GM23248 (cell line): ENCODE measurements around the gene DHRS7C. TPM values are rescaled to one million over a fixed set of nuclear protein-coding genes. Genes with fewer than 3 reads are reported as not detected.
A peak's percentile ranks its signal among the peaks of the same experiment; 100 is the strongest.

Experiments
- DNase-seq: peaks from one replicate; pipeline ENCODE4 v3.0.0-alpha.2; 2015
- H2AFZ ChIP-seq: fragments of 200-600 bp; sonication (generic); 2 replicates; pipeline ENCODE4 v1.6.1; 2016; ENCODE audit warnings: antibody characterized with exemption
- H3F3A ChIP-seq: fragments of 200-600 bp; sonication (generic); 2 replicates; pipeline ENCODE4 v1.6.1; 2016; ENCODE audit warnings: mild to moderate bottlenecking, antibody characterized with exemption, mixed run types; ENCODE audit not compliant: insufficient read depth
- H3K27ac ChIP-seq: fragments of 200-600 bp; sonication (generic); 2 replicates; pipeline ENCODE4 v1.5.1; 2016; ENCODE audit warnings: mild to moderate bottlenecking
- H3K27me3 ChIP-seq: fragments of 200-600 bp; sonication (generic); replicated peaks from 2 replicates; pipeline ENCODE4 v1.6.1; 2016; ENCODE audit warnings: mild to moderate bottlenecking; ENCODE audit not compliant: insufficient read depth
- H3K36me3 ChIP-seq: fragments of 200-600 bp; sonication (generic); 2 replicates; pipeline ENCODE4 v1.6.1; 2016; ENCODE audit warnings: low read depth, mild to moderate bottlenecking
- H3K4me1 ChIP-seq: fragments of 200-600 bp; sonication (generic); 2 replicates; pipeline ENCODE4 v1.6.1; 2016; ENCODE audit warnings: mild to moderate bottlenecking; ENCODE audit not compliant: insufficient read depth
- H3K4me2 ChIP-seq: fragments of 200-600 bp; sonication (generic); one replicate; pipeline ENCODE4 v1.6.1; 2016; ENCODE audit warnings: mild to moderate bottlenecking; ENCODE audit not compliant: unreplicated experiment
- H3K4me3 ChIP-seq: fragments of 200-600 bp; sonication (generic); 2 replicates; pipeline ENCODE4 v1.5.1; 2016; ENCODE audit warnings: mild to moderate bottlenecking
- H3K79me2 ChIP-seq: fragments of 200-600 bp; sonication (generic); 2 replicates; pipeline ENCODE4 v1.6.1; 2016; ENCODE audit warnings: mild to moderate bottlenecking; ENCODE audit not compliant: insufficient read depth
- H3K9ac ChIP-seq: fragments of 200-600 bp; sonication (generic); 2 replicates; pipeline ENCODE4 v1.6.1; 2016; ENCODE audit warnings: mild to moderate bottlenecking
- H3K9me2 ChIP-seq: fragments of 200-600 bp; sonication (generic); 2 replicates; pipeline ENCODE4 v1.6.1; 2016; ENCODE audit warnings: mixed run types, mild to moderate bottlenecking, moderate library complexity; ENCODE audit not compliant: insufficient read depth
- H3K9me3 ChIP-seq: fragments of 200-600 bp; sonication (generic); one replicate; pipeline ENCODE4 v1.6.1; 2017; ENCODE audit warnings: low read depth
- H4K20me1 ChIP-seq: fragments of 200-600 bp; sonication (generic); 2 replicates; pipeline ENCODE4 v1.6.0; 2016; ENCODE audit not compliant: insufficient read depth
- EZH2 ChIP-seq: fragments of 200-600 bp; sonication (generic); IDR thresholded peaks from 2 replicates; pipeline ENCODE4 v1.6.1; 2018; ENCODE audit warnings: antibody characterized with exemption, mild to moderate bottlenecking; ENCODE audit not compliant: insufficient read depth, poor library complexity, severe bottlenecking
- EZH2phosphoT487 ChIP-seq: fragments of 200-600 bp; sonication (generic); IDR thresholded peaks from 2 replicates; pipeline ENCODE4 v1.6.1; 2018; ENCODE audit warnings: antibody characterized with exemption, moderate library complexity, mild to moderate bottlenecking, low read depth; ENCODE audit not compliant: insufficient read depth
- WGBS, 2 experiments: methylation state at CpG; one replicate each; pipeline ENCODE4 v1.1.6; 2015 to 2017; ENCODE audit warnings: low lambda C conversion rate in 2 of 2, low coverage in 1 of 2; ENCODE audit errors: missing lambda C conversion rate in 2 of 2; 5-methylcytosine and 5-hydroxymethylcytosine counted together
- in situ Hi-C: fragments of 300-500 bp; cut with MboI; formaldehyde crosslinking; loops from 2 replicates; pipeline ENCODE4 v1.15.0; 2020
- polyA plus RNA-seq: library from polyadenylated mRNA; unstranded; fragments of >200 nt; fragmentation: Nextera tagmentation; extraction: Ambion mirVana; gene quantifications from 2 replicates; pipeline ENCODE4 v1.2.1, GENCODE V29; 2016
- total RNA-seq: library from RNA; depleted of rRNA; stranded (reverse); fragments of >200 nt; shearing (Covaris generic); gene quantifications from 2 replicates; pipeline ENCODE4 v1.2.3, GENCODE V29; 2014

The DHRS7C gene
- total and polyA plus RNA-seq, 2 experiments from 2014 or later, result not detected

DNA sequence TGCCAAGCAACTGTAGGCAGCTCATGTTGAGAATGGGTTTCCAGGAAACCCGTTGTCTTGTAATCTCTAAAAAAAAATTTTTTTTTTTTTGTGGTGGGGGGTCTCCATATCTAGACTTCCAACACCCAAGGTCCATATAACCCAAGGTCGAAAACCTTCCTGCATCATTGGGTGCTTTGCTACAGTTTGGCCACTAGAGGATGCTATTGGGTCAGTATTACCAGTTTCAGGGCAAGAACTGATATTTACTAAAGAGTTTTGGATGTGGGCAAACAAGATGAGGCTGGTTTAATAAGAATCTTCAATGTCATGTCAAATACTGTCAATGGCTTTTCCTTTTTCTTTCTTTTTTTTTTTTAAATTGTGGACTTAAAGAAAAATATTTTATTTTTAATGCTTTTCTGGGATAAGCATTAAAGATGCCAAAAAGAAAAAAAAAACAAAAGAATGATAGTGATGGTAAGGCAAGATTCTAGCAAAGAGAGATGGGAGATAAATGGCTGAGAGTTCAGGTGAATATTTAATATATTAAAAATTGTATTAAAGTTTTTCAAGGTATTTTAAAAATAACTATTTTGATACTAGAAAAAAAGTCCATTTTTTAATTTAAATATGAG is 62.2 kb downstream of the DHRS7C start:
- no peaks in the 10 kb centered on the region for H3K79me2 ChIP-seq
- no peak overlapping the region for H3K4me3 ChIP-seq
- H3K9me2 ChIP-seq, result no peaks in the 10 kb centered on the region
- no peaks in the 10 kb centered on the region for H3K9me3 ChIP-seq
- no peaks in the 10 kb centered on the region for H3F3A ChIP-seq
- no peaks in the 10 kb centered on the region; the same call in 1 of the 2 replicates for H3K4me1 ChIP-seq
- peaks cover 14% of the 10 kb centered on the region for H3K27me3 ChIP-seq
- H3K36me3 ChIP-seq, result no peaks in the 10 kb centered on the region
- 0 to 4% methylated on average over 2 of the region's 2 CpGs for whole genome bisulfite sequencing, 2 experiments
- H2AFZ ChIP-seq, result no peak overlapping the region
- H3K9ac ChIP-seq, result no peak overlapping the region
- H3K4me2 ChIP-seq, result no peak overlapping the region
- H3K27ac ChIP-seq, result no peak overlapping the region
- peak; percentile 61 for DNase-seq
- no peaks in the 10 kb centered on the region for H4K20me1 ChIP-seq
- TF ChIP-seq EZH2, result no peak
- no peak for TF ChIP-seq EZH2phosphoT487
- in situ Hi-C loops, result loop anchor here (10.0 kb wide), 1 partner anchor 56 kb away; no protein-coding TSS in a partner anchor

DNA sequence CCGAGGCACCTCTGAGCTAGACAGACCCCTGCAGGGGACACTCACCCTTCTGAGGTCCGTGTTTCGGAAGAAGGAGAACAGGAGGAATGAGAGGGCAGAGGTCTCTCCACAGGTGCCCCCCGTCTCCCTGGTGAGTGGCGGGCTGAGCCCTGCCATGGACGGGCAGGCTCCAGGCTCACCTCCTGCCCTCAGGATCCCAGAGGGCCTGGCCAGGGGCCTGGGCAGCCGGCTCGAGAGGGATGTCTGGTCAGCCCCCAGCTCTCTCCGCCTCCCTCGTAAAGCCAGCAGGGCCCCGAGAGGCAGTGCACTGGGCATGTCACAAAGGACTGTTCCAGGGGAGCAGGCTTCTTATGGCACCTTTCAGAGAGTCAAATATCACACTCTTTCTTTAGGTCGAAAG is 62.8 kb downstream of the DHRS7C start:
- WGBS, 2 experiments, result 54% methylated on average over 12 of the region's 12 CpGs
- TF ChIP-seq EZH2phosphoT487, result no peak
- no peak for TF ChIP-seq EZH2

DNA sequence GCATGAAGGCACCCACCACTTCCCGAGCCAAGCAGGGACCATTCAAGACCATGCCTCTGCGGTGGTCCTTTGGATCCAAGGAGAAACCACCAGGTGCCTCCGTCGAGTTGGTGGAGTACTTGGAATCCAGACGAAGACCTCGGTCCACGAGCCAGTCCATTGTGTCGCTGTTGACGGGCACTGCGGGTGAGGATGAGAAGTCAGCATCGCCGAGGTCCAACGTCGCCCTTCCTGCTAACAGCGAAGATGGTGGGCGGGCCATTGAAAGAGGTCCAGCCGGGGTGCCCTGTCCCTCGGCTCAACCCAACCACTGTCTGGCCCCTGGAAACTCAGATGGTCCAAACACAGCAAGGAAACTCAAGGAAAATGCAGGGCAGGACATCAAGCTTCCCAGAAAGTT is 63.4 kb downstream of the DHRS7C start:
- Histone ChIP-seq H3K4me2 (no peak overlapping the region), H3F3A (no peaks in the 10 kb centered on the region), H3K79me2 (no peaks in the 10 kb centered on the region), H3K4me1 (no peaks in the 10 kb centered on the region; the same call in 1 of the 2 replicates), H3K9me3 (no peaks in the 10 kb centered on the region), H3K27ac (no peak overlapping the region), H3K36me3 (no peaks in the 10 kb centered on the region), H3K27me3 (peaks cover 14% of the 10 kb centered on the region), H3K9me2 (no peaks in the 10 kb centered on the region), H4K20me1 (no peaks in the 10 kb centered on the region), H2AFZ (no peak overlapping the region), H3K4me3 (no peak overlapping the region), H3K9ac (no peak overlapping the region)
- no peak for DNase-seq
- in situ Hi-C loops, result loop anchor here (10.0 kb wide), 1 partner anchor 57 kb away; no protein-coding TSS in a partner anchor
- no peak for TF ChIP-seq EZH2
- TF ChIP-seq EZH2phosphoT487, result no peak
- 68 to 69% methylated on average over 18 of the region's 18 CpGs for WGBS, 2 experiments

More for the DNA sequence above, 62.8 kb downstream of the DHRS7C start:
- Histone ChIP-seq H3K27ac (no peak overlapping the region), H3F3A (no peaks in the 10 kb centered on the region), H4K20me1 (no peaks in the 10 kb centered on the region), H3K4me3 (no peak overlapping the region), H2AFZ (no peak overlapping the region), H3K9ac (no peak overlapping the region), H3K9me3 (no peaks in the 10 kb centered on the region), H3K36me3 (no peaks in the 10 kb centered on the region), H3K9me2 (no peaks in the 10 kb centered on the region), H3K4me1 (no peaks in the 10 kb centered on the region; the same call in 1 of the 2 replicates), H3K4me2 (no peak overlapping the region), H3K27me3 (peaks cover 14% of the 10 kb centered on the region), H3K79me2 (no peaks in the 10 kb centered on the region)
- in situ Hi-C loops, result loop anchor here (10.0 kb wide), 1 partner anchor 56 kb away; no protein-coding TSS in a partner anchor
- DNase-seq, result no peak

DNA sequence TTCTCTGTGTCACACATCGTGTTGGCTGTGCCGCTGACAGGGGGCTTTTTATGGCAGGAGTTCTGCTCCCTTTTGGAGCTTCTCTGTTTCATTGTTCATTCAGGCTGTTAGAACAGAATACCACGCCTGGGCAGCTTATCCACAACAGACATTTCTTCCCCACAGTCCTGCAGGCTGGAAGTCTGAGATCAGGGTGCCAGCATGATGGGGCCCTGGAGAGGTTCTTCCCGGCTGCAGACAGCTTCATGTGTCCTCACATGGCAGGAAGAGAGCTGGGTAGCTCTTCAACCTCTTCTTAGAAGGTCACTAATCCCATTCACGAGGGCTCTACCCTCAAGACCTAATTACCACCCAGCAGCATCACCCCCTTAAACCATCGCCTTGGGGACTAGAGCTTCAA is 65.1 kb downstream of the DHRS7C start:
- in situ Hi-C loops, result loop anchor here (10.0 kb wide), 1 partner anchor 59 kb away; no protein-coding TSS in a partner anchor
- no peaks in the 10 kb centered on the region; the same call in 1 of the 2 replicates for H3K4me1 ChIP-seq
- 21 to 36% methylated on average over 6 of the region's 6 CpGs for WGBS, 2 experiments

More for the DNA sequence above, 65.1 kb downstream of the DHRS7C start:
- Histone ChIP-seq H3K27me3 (peaks cover 14% of the 10 kb centered on the region), H2AFZ (no peak overlapping the region), H3K4me2 (no peak overlapping the region), H3K36me3 (no peaks in the 10 kb centered on the region), H3K79me2 (no peaks in the 10 kb centered on the region), H3K27ac (no peak overlapping the region), H3K9ac (no peak overlapping the region), H3K4me3 (no peak overlapping the region), H3F3A (no peaks in the 10 kb centered on the region), H4K20me1 (no peaks in the 10 kb centered on the region), H3K9me3 (no peaks in the 10 kb centered on the region), H3K9me2 (no peaks in the 10 kb centered on the region)
- no peak for DNase-seq
- TF ChIP-seq EZH2phosphoT487, result no peak
- no peak for TF ChIP-seq EZH2
